HepG2 (cell line): ENCODE data around the gene NIN. TPM values are rescaled to one million over a fixed set of nuclear protein-coding genes. Genes with fewer than 3 reads are reported as not detected.

Source experiments
- ATF3 ChIP-seq: sonication (generic); formaldehyde crosslinking; IDR thresholded peaks from 2 replicates; pipeline ENCODE4 v1.4.0; 2020; ENCODE audit warnings: missing genetic modification reagents
- CC2D1A ChIP-seq: sonication (generic); formaldehyde crosslinking; IDR thresholded peaks from 2 replicates; pipeline ENCODE4 v1.8.1; 2023; ENCODE audit warnings: mild to moderate bottlenecking, missing genetic modification reagents
- CCAR2 ChIP-seq: fragments of 200-400 bp; formaldehyde crosslinking; optimal IDR thresholded peaks from 2 replicates; pipeline ENCODE3; 2018; ENCODE audit warnings: low read depth, mild to moderate bottlenecking, low read length, moderate library complexity
- CENPT ChIP-seq: sonication (generic); formaldehyde crosslinking; IDR thresholded peaks from 2 replicates; pipeline ENCODE4 v1.8.0; 2022; ENCODE audit warnings: low read depth, mild to moderate bottlenecking, moderate library complexity, missing genetic modification reagents
- ELF1 ChIP-seq: sonication (generic); formaldehyde crosslinking; IDR thresholded peaks from 2 replicates; pipeline ENCODE4 v1.4.0; 2020; ENCODE audit warnings: missing genetic modification reagents
- GFI1 ChIP-seq: sonication (generic); formaldehyde crosslinking; IDR thresholded peaks from 2 replicates; pipeline ENCODE4 v1.5.0; 2020; ENCODE audit warnings: missing genetic modification reagents, mild to moderate bottlenecking, borderline replicate concordance
- HDAC2 ChIP-seq: sonication (generic); formaldehyde crosslinking; IDR thresholded peaks from 2 replicates; pipeline ENCODE4 v1.4.0; 2020; ENCODE audit warnings: missing genetic modification reagents
- HNF1B ChIP-seq: sonication (generic); formaldehyde crosslinking; IDR thresholded peaks from 2 replicates; pipeline ENCODE4 v1.5.1; 2020; ENCODE audit warnings: mild to moderate bottlenecking, moderate library complexity, missing genetic modification reagents
- HNF4G ChIP-seq, 2 experiments: sonication (generic) in 1 of 2; formaldehyde crosslinking in 1 of 2; IDR thresholded peaks; 2 replicates each; pipeline versions ENCODE4 v1.4.0 to v1.6.1; 2011 to 2020; ENCODE audit warnings: borderline replicate concordance in 2 of 2, low read depth in 2 of 2, mild to moderate bottlenecking in 2 of 2, low read length in 1 of 2, missing genetic modification reagents in 1 of 2, moderate library complexity in 1 of 2
- IRF1 ChIP-seq: sonication (generic); formaldehyde crosslinking; IDR thresholded peaks from 2 replicates; pipeline ENCODE4 v1.4.0; 2020; ENCODE audit warnings: low read depth, mild to moderate bottlenecking, missing genetic modification reagents
- JARID2 ChIP-seq: sonication (generic); formaldehyde crosslinking; IDR thresholded peaks from 2 replicates; pipeline ENCODE4 v1.8.1; 2023; ENCODE audit warnings: missing genetic modification reagents, inconsistent platforms; ENCODE audit not compliant: insufficient replicate concordance
- PRDM15 ChIP-seq: sonication (generic); formaldehyde crosslinking; IDR thresholded peaks from 2 replicates; pipeline ENCODE4 v1.4.0; 2020; ENCODE audit warnings: missing genetic modification reagents
- SIN3A ChIP-seq: IDR thresholded peaks from 2 replicates; pipeline ENCODE4 v1.6.1; 2011; ENCODE audit warnings: low read depth, mild to moderate bottlenecking, control low read depth, low read length, borderline replicate concordance
- SMAD9 ChIP-seq: sonication (generic); formaldehyde crosslinking; IDR thresholded peaks from 2 replicates; pipeline ENCODE4 v1.5.1; 2020; ENCODE audit warnings: mild to moderate bottlenecking, missing genetic modification reagents
- SMC3 ChIP-seq: IDR thresholded peaks from 2 replicates; pipeline ENCODE4 v1.6.1; 2011; ENCODE audit warnings: low read length, improper control_type of control experiment
- TCF7 ChIP-seq: sonication (generic); IDR thresholded peaks from 2 replicates; pipeline ENCODE4 v1.6.1; 2016; ENCODE audit warnings: antibody characterized with exemption, low read depth
- ZMYM2 ChIP-seq: sonication (generic); formaldehyde crosslinking; IDR thresholded peaks from 2 replicates; pipeline ENCODE4 v1.8.0; 2022; ENCODE audit warnings: mild to moderate bottlenecking, missing genetic modification reagents
- ZNF138 ChIP-seq: sonication (generic); formaldehyde crosslinking; IDR thresholded peaks from 2 replicates; pipeline ENCODE4 v1.5.0; 2020; ENCODE audit warnings: mild to moderate bottlenecking, low read depth, missing genetic modification reagents
- ZNF207 ChIP-seq: fragments of 450-650 bp; IDR thresholded peaks from 2 replicates; pipeline ENCODE4 v1.6.1; 2016; ENCODE audit warnings: antibody characterized with exemption, borderline replicate concordance
- ZNF33A ChIP-seq: sonication (generic); formaldehyde crosslinking; IDR thresholded peaks from 2 replicates; pipeline ENCODE4 v1.5.1; 2020; ENCODE audit warnings: missing genetic modification reagents, mild to moderate bottlenecking, moderate library complexity, borderline replicate concordance
- ZNF569 ChIP-seq: sonication (generic); formaldehyde crosslinking; IDR thresholded peaks from 2 replicates; pipeline ENCODE4 v1.5.0; 2020; ENCODE audit warnings: mild to moderate bottlenecking, missing genetic modification reagents, moderate library complexity, borderline replicate concordance
- ZNF674 ChIP-seq: sonication (generic); formaldehyde crosslinking; IDR thresholded peaks from 2 replicates; pipeline ENCODE4 v1.5.0; 2020; ENCODE audit warnings: low read depth, mild to moderate bottlenecking, missing genetic modification reagents
- ZSCAN9 ChIP-seq: IDR thresholded peaks from 2 replicates; pipeline ENCODE4 v1.6.1; 2016; ENCODE audit warnings: borderline replicate concordance
- polyA plus RNA-seq, 8 experiments: library from polyadenylated mRNA; depleted of rRNA in 3 of 8; stranded (reverse) in 7 of 8; unstranded in 1 of 8; fragments of >200 nt; fragmentation: Illumina TruSeq in 4 of 8; extraction: Trizol in 4 of 8; gene quantifications; 2 replicates each; pipeline versions ENCODE4 v1.2.1 to v1.2.3, GENCODE V29; 2011 to 2016; ENCODE audit warnings: low read depth in 4 of 8, missing spikeins in 1 of 8, mixed read lengths in 1 of 8; ENCODE audit not compliant: insufficient read depth in 1 of 8
- total RNA-seq, 5 experiments: library from RNA; depleted of rRNA; stranded (reverse); fragments of >200 nt; fragmentation: Illumina TruSeq; extraction: Trizol; gene quantifications; 2 replicates each; pipeline ENCODE4 v1.2.3, GENCODE V29; 2016; ENCODE audit warnings: low read depth in 1 of 5
- TF ChIP-seq, protein P1 (sequence below): sonication (generic); formaldehyde crosslinking; IDR thresholded peaks from 2 replicates; pipeline ENCODE4 v1.5.0; 2020; ENCODE audit warnings: missing genetic modification reagents

NIN gene
- total and polyA plus RNA-seq, 2 of the 13 experiments (the other 11 are each of a cell fraction or from before 2014, with no cell fraction given) = 2.8 to 9.7 TPM

DNA sequence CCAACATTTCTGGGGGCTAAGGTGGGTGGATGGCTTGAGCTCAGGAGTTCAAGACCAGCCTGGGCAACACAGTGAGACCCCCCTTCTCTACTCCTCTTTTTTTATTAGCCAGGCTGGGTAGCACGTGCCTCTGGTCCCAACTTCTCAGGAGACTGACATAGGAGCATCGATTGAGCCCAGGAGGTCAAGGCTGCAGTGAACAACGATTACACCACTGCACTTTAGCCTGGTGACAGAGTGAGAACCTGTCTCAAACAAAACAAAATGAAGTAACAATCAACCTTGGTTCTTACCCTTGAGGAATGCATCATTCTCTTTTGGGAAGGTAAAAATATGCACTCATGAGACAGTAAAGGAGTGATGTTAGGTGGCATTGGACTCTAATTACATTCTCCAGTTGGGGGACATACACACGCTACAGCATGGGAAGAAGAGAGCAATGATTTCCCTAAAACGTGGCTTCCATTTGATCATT is 3.9 kb upstream of the NIN start (continued):
- no peak for TF ChIP-seq CCAR2
- TF ChIP-seq PRDM15 (CRISPR knock-in tag) = no peak
- no peak for TF ChIP-seq ZNF569 (CRISPR knock-in tag)
- peak; percentile 56; the same call in 1 of the 2 replicates for TF ChIP-seq IRF1 (CRISPR knock-in tag)
- no peak for TF ChIP-seq ZNF33A (CRISPR knock-in tag)
- TF ChIP-seq JARID2 (CRISPR knock-in tag) = no peak
- TF ChIP-seq SIN3A = no peak
- peak; percentile 70; the same call in 1 of the 2 replicates for TF ChIP-seq HDAC2 (CRISPR knock-in tag)
- no peak for TF ChIP-seq CC2D1A
- TF ChIP-seq ZSCAN9 (CRISPR knock-in tag) = no peak
- no peak for TF ChIP-seq ATF3 (CRISPR knock-in tag)
- no peak for TF ChIP-seq SMC3
- no peak for TF ChIP-seq SMAD9 (CRISPR knock-in tag)
- TF ChIP-seq HNF1B (CRISPR knock-in tag) = no peak
- no peak for TF ChIP-seq ZNF674 (CRISPR knock-in tag)
- peak; percentile 39 for TF ChIP-seq TCF7
- peak; percentile 62 for TF ChIP-seq HNF4G (IDR thresholded peaks at IDR 0.05; ENCODE audit: borderline replicate concordance, low read depth, low read length)
- no peak for TF ChIP-seq HNF4G (CRISPR knock-in tag; IDR thresholded peaks at IDR 0.05; ENCODE audit: borderline replicate concordance, low read depth)
- no peak for TF ChIP-seq ZMYM2 (CRISPR knock-in tag)
- TF ChIP-seq, protein P1, sequence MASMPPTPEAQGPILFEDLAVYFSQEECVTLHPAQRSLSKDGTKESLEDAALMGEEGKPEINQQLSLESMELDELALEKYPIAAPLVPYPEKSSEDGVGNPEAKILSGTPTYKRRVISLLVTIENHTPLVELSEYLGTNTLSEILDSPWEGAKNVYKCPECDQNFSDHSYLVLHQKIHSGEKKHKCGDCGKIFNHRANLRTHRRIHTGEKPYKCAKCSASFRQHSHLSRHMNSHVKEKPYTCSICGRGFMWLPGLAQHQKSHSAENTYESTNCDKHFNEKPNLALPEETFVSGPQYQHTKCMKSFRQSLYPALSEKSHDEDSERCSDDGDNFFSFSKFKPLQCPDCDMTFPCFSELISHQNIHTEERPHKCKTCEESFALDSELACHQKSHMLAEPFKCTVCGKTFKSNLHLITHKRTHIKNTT (CRISPR knock-in tag) = no peak
- TF ChIP-seq ZNF138 = no peak
- TF ChIP-seq CENPT = no peak
- TF ChIP-seq ELF1 = no peak
- TF ChIP-seq GFI1 (CRISPR knock-in tag) = peak; percentile 40; the same call in 1 of the 2 replicates
- no peak for TF ChIP-seq ZNF207
